A549 (cell line): ENCODE results near the gene HIF1AN.

Experiments
- CHD2 ChIP-seq: fragments of 150-350 bp; IDR thresholded peaks from 2 replicates; pipeline ENCODE4 v1.6.1; 2014; ENCODE audit warnings: low read length; ENCODE audit not compliant: partially characterized antibody
- ESRRA ChIP-seq: fragments of 150-350 bp; IDR thresholded peaks from 2 replicates; pipeline ENCODE4 v1.6.1; 2014; ENCODE audit warnings: mild to moderate bottlenecking, low read length, borderline replicate concordance
- FOXS1 ChIP-seq: fragments of 250-450 bp; sonication (Bioruptor Pico); IDR thresholded peaks from 2 replicates; pipeline ENCODE4 v1.5.0; 2020; ENCODE audit warnings: mild to moderate bottlenecking, moderate library complexity
- KDM1A ChIP-seq: fragments of 200-600 bp; sonication (generic); IDR thresholded peaks from 2 replicates; pipeline ENCODE4 v1.6.1; 2016; ENCODE audit warnings: low read depth, mild to moderate bottlenecking
- MAFK ChIP-seq: fragments of 450-650 bp; IDR thresholded peaks from 2 replicates; pipeline ENCODE4 v1.6.1; 2014; ENCODE audit not compliant: partially characterized antibody
- MYC ChIP-seq: IDR thresholded peaks from 2 replicates; pipeline ENCODE4 v1.6.1; 2012; ENCODE audit warnings: mild to moderate bottlenecking, inconsistent platforms, low read length, improper control_type of control experiment, borderline replicate concordance
- POLR2A ChIP-seq: IDR thresholded peaks from 2 replicates; pipeline ENCODE4 v1.6.1; 2012; ENCODE audit warnings: mild to moderate bottlenecking, low read length
- RAD21 ChIP-seq, 2 experiments: fragments of >200 bp in 1 of 2; sonication (Bioruptor Twin) in 1 of 2; formaldehyde crosslinking in 1 of 2; IDR thresholded peaks in 1 of 2; conservative IDR thresholded peaks in 1 of 2; 2 replicates in 1 of 2; 3 replicates in 1 of 2; pipeline ENCODE4 v1.6.1; 2012 to 2018; ENCODE audit warnings: inconsistent platforms in 1 of 2
- TF ChIP-seq, protein P1 (sequence below): fragments of >200 bp; sonication (Bioruptor Twin); formaldehyde crosslinking; IDR thresholded peaks from 3 replicates; pipeline ENCODE4 v1.5.1; 2016
- TF ChIP-seq, protein P2 (sequence below): IDR thresholded peaks from 2 replicates; pipeline ENCODE4 v1.6.1; 2012
- TF ChIP-seq, protein P3 (sequence below): fragments of 450-650 bp; IDR thresholded peaks from 2 replicates; pipeline ENCODE4 v1.6.1; 2014; ENCODE audit warnings: antibody characterized with exemption

DNA sequence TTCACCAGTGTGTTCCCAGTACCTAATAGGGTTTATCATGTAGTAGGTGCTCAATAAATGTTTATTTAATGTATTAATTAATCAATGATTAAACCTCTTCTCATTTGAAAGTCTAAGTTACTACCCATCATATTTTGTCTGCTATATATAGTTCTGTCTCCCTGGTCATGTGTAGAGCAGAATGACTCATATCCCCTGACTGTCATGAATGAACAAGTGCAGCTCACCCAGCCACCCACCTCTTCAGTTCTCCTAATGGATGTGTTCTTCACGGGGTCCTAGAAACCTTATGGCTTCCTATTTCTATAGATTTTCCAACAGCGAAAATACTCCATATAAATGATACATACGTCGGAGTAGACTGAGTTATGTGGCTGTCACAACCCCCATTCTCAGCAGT lies 64.5 kb downstream of the HIF1AN start:
- TF ChIP-seq POLR2A (no peak), MYC (no peak), MAFK (no peak), RAD21 (conservative IDR thresholded peaks at IDR 0.05 in 1 of 2, IDR thresholded peaks at IDR 0.05 in 1 of 2) (no peak), KDM1A (no peak), CHD2 (no peak), FOXS1 (CRISPR knock-in tag) (no peak), ESRRA (no peak)
- TF ChIP-seq, protein P1, sequence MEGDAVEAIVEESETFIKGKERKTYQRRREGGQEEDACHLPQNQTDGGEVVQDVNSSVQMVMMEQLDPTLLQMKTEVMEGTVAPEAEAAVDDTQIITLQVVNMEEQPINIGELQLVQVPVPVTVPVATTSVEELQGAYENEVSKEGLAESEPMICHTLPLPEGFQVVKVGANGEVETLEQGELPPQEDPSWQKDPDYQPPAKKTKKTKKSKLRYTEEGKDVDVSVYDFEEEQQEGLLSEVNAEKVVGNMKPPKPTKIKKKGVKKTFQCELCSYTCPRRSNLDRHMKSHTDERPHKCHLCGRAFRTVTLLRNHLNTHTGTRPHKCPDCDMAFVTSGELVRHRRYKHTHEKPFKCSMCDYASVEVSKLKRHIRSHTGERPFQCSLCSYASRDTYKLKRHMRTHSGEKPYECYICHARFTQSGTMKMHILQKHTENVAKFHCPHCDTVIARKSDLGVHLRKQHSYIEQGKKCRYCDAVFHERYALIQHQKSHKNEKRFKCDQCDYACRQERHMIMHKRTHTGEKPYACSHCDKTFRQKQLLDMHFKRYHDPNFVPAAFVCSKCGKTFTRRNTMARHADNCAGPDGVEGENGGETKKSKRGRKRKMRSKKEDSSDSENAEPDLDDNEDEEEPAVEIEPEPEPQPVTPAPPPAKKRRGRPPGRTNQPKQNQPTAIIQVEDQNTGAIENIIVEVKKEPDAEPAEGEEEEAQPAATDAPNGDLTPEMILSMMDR, result no peak
- TF ChIP-seq, protein P2, sequence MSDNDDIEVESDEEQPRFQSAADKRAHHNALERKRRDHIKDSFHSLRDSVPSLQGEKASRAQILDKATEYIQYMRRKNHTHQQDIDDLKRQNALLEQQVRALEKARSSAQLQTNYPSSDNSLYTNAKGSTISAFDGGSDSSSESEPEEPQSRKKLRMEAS, result no peak
- TF ChIP-seq, protein P3, sequence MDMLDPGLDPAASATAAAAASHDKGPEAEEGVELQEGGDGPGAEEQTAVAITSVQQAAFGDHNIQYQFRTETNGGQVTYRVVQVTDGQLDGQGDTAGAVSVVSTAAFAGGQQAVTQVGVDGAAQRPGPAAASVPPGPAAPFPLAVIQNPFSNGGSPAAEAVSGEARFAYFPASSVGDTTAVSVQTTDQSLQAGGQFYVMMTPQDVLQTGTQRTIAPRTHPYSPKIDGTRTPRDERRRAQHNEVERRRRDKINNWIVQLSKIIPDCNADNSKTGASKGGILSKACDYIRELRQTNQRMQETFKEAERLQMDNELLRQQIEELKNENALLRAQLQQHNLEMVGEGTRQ, result no peak
